OCI-LY3 (cell line): Measurements from ENCODE around the gene CWF19L1.

Experiments used
- EZH2phosphoT487 ChIP-seq: fragments of 200-600 bp; shearing (Covaris generic); IDR thresholded peaks from 2 replicates; pipeline ENCODE4 v1.6.1; 2018; ENCODE audit warnings: antibody characterized with exemption, mixed run types, low read depth
- TF ChIP-seq, protein P1 (sequence below): fragments of 200-600, 300-600 bp; sonication (generic); IDR thresholded peaks from 2 replicates; pipeline ENCODE4 v1.5.1; 2014; ENCODE audit warnings: antibody characterized with exemption, low read length, low read depth

DNA sequence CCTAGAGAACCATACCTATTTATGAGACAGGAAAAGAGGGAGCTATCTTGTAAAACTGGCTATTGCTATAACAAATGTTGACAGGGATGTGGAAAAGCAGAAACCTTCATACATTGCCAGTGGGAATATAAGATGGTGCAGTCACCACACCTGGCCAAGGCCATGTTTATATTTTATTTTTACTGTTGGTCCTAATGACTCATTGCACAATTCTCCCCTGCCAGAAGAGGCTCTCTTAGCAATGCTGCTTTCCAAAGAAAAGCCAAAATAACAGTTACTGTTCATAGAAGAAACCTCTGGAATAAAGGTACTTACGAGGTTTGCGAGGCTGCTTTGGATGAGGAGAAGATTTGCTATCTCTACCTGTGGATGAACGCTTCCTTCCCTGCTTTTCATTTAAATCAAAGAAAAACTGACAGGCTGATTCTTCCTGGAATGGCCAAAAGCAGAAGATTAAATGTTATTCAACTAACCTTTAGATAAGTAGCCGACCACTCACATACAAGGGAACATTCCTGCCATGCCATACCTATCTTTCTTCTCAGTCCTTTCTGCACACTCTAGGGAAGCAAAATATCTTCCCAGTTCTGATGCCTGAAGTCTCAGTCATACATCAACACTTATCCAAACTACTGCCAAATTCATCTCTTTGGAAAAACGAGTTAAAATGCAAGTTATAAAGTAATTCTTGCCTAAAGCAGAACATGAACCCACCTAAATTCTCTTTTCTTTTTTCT lies 21.8 kb downstream of the CWF19L1 start:
- TF ChIP-seq, protein P1, sequence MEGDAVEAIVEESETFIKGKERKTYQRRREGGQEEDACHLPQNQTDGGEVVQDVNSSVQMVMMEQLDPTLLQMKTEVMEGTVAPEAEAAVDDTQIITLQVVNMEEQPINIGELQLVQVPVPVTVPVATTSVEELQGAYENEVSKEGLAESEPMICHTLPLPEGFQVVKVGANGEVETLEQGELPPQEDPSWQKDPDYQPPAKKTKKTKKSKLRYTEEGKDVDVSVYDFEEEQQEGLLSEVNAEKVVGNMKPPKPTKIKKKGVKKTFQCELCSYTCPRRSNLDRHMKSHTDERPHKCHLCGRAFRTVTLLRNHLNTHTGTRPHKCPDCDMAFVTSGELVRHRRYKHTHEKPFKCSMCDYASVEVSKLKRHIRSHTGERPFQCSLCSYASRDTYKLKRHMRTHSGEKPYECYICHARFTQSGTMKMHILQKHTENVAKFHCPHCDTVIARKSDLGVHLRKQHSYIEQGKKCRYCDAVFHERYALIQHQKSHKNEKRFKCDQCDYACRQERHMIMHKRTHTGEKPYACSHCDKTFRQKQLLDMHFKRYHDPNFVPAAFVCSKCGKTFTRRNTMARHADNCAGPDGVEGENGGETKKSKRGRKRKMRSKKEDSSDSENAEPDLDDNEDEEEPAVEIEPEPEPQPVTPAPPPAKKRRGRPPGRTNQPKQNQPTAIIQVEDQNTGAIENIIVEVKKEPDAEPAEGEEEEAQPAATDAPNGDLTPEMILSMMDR = no peak
- no peak for TF ChIP-seq EZH2phosphoT487
